OCI-LY1 (cell line): Measurements from ENCODE around the gene PTGR1.
"Not testable (repeated sequence)": the region's sequence is repeated elsewhere in the genome, so short reads cannot be mapped to it uniquely, and the experiment has no call there.

Source experiments
- H2AFZ ChIP-seq: fragments of 200-600 bp; sonication (generic), shearing (Covaris generic); 2 replicates; pipeline ENCODE4 v1.6.0; 2014; ENCODE audit warnings: antibody characterized with exemption, mild to moderate bottlenecking, low read length
- H3F3A ChIP-seq: fragments of 200-600 bp; sonication (generic), shearing (Covaris generic); 2 replicates; pipeline ENCODE4 v1.6.0; 2014; ENCODE audit warnings: mild to moderate bottlenecking, antibody characterized with exemption, low read length, moderate library complexity; ENCODE audit not compliant: insufficient read depth
- H3K27ac ChIP-seq: fragments of 200-600 bp; sonication (generic); 2 replicates; pipeline ENCODE4 v1.5.1; 2014; ENCODE audit warnings: low read length, mixed run types, mild to moderate bottlenecking, low read depth; ENCODE audit not compliant: poor library complexity, severe bottlenecking
- H3K27me3 ChIP-seq: fragments of 200-600 bp; sonication (generic); 2 replicates; pipeline ENCODE4 v1.6.0; 2014; ENCODE audit warnings: antibody characterized with exemption, mild to moderate bottlenecking, low read length, moderate library complexity; ENCODE audit not compliant: insufficient read depth
- H3K36me3 ChIP-seq: fragments of 200-600 bp; sonication (generic); 2 replicates; pipeline ENCODE4 v1.6.1; 2014; ENCODE audit warnings: mild to moderate bottlenecking, antibody characterized with exemption, low read length, moderate library complexity, mixed read lengths; ENCODE audit not compliant: insufficient read depth
- H3K4me1 ChIP-seq: fragments of 200-600 bp; sonication (generic); 2 replicates; pipeline ENCODE4 v1.5.1; 2014; ENCODE audit warnings: mild to moderate bottlenecking, low read length, moderate library complexity; ENCODE audit not compliant: insufficient read depth, severe bottlenecking
- H3K4me2 ChIP-seq: fragments of 200-600 bp; sonication (generic), shearing (Covaris generic); 2 replicates; pipeline ENCODE4 v1.6.1; 2014; ENCODE audit warnings: low read length
- H3K4me3 ChIP-seq: fragments of 200-600 bp; sonication (generic); 2 replicates; pipeline ENCODE4 v1.5.1; 2014; ENCODE audit warnings: low read length, low read depth, mild to moderate bottlenecking, mixed read lengths; ENCODE audit not compliant: poor library complexity, severe bottlenecking
- H3K79me2 ChIP-seq: fragments of 200-600 bp; shearing (Covaris generic); 2 replicates; pipeline ENCODE4 v1.6.1; 2016; ENCODE audit warnings: mixed run types, low read length, mixed read lengths; ENCODE audit not compliant: insufficient read depth
- H3K9ac ChIP-seq: fragments of 200-600 bp; sonication (generic), shearing (Covaris generic); 2 replicates; pipeline ENCODE4 v1.6.1; 2014; ENCODE audit warnings: mild to moderate bottlenecking, low read length, mixed read lengths
- H3K9me2 ChIP-seq: fragments of 200-600 bp; sonication (generic), shearing (Covaris generic); 2 replicates; pipeline ENCODE4 v1.6.1; 2014; ENCODE audit warnings: low read depth, mild to moderate bottlenecking, low read length, mixed read lengths
- H3K9me3 ChIP-seq: fragments of 200-600 bp; shearing (Covaris generic); 2 replicates; pipeline ENCODE4 v1.6.1; 2014; ENCODE audit warnings: low read length, mixed read lengths
- H4K20me1 ChIP-seq: fragments of 200-600 bp; sonication (generic), shearing (Covaris generic); 2 replicates; pipeline ENCODE4 v1.6.0; 2016; ENCODE audit warnings: mild to moderate bottlenecking, low read length; ENCODE audit not compliant: insufficient read depth
- EZH2 ChIP-seq: fragments of 200-600 bp; sonication (generic), shearing (Covaris generic); IDR thresholded peaks from 2 replicates; pipeline ENCODE4 v1.8.0; 2017; ENCODE audit warnings: borderline replicate concordance, mixed run types, mild to moderate bottlenecking, antibody characterized with exemption, low read length, moderate library complexity, mixed read lengths
- TF ChIP-seq, protein P1 (sequence below): fragments of 200-600 bp; sonication (generic), shearing (Covaris generic); IDR thresholded peaks from 2 replicates; pipeline ENCODE4 v1.5.1; 2017; ENCODE audit warnings: mild to moderate bottlenecking, antibody characterized with exemption, low read length, moderate library complexity, mixed read lengths

The PTGR1 gene

DNA sequence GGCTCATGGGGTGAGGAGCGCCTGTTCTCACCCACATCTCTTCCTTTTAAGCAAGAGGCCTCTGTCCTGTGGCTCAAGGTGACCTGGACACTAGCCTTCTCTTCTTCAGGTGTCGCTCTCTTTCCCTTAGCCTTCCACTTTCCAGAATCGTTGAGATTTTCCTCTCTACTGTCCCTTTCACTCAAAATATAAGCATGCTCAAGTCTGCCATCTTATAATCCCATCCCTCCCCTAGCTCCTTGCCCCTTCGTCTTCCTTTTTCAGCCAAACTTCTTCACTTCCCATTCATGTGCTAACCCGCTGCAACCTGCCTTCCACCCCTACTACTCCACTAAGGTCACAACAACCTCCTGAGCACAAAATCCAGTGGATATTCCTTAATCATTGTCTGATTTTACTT, 13.1 kb downstream of the PTGR1 start:
- Histone ChIP-seq H3K36me3 (no peaks in the 10 kb centered on the region), H3K27me3 (no peaks in the 10 kb centered on the region), H4K20me1 (no peaks in the 10 kb centered on the region), H3K9me3 (no peaks in the 10 kb centered on the region), H3K79me2 (no peaks in the 10 kb centered on the region), H3K9me2 (no peaks in the 10 kb centered on the region), H3K4me3 (no peak overlapping the region), H3K9ac (no peak overlapping the region), H3K4me2 (no peak overlapping the region), H3K27ac (no peak overlapping the region), H3K4me1 (no peaks in the 10 kb centered on the region), H3F3A (no peaks in the 10 kb centered on the region), H2AFZ (no peak overlapping the region)
- TF ChIP-seq, protein P1, sequence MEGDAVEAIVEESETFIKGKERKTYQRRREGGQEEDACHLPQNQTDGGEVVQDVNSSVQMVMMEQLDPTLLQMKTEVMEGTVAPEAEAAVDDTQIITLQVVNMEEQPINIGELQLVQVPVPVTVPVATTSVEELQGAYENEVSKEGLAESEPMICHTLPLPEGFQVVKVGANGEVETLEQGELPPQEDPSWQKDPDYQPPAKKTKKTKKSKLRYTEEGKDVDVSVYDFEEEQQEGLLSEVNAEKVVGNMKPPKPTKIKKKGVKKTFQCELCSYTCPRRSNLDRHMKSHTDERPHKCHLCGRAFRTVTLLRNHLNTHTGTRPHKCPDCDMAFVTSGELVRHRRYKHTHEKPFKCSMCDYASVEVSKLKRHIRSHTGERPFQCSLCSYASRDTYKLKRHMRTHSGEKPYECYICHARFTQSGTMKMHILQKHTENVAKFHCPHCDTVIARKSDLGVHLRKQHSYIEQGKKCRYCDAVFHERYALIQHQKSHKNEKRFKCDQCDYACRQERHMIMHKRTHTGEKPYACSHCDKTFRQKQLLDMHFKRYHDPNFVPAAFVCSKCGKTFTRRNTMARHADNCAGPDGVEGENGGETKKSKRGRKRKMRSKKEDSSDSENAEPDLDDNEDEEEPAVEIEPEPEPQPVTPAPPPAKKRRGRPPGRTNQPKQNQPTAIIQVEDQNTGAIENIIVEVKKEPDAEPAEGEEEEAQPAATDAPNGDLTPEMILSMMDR, result no peak
- TF ChIP-seq EZH2, result no peak

GRCh38 chr9:111582888-111583287, 16.6 kb downstream of the PTGR1 start:
- no peaks in the 10 kb centered on the region for H3K9me3 ChIP-seq
- H3K27ac ChIP-seq, result no peak overlapping the region
- no peaks in the 10 kb centered on the region for H3K9me2 ChIP-seq
- H3F3A ChIP-seq, result no peaks in the 10 kb centered on the region
- no peak overlapping the region for H2AFZ ChIP-seq
- H4K20me1 ChIP-seq, result no peaks in the 10 kb centered on the region
- H3K4me1 ChIP-seq, result no peaks in the 10 kb centered on the region
- H3K36me3 ChIP-seq, result no peaks in the 10 kb centered on the region
- H3K4me2 ChIP-seq, result no peak overlapping the region
- H3K9ac ChIP-seq, result no peak overlapping the region
- TF ChIP-seq, protein P1, result no peak
- TF ChIP-seq EZH2, result no peak
- no peak overlapping the region for H3K4me3 ChIP-seq
- no peaks in the 10 kb centered on the region for H3K79me2 ChIP-seq
- no peaks in the 10 kb centered on the region for H3K27me3 ChIP-seq

DNA sequence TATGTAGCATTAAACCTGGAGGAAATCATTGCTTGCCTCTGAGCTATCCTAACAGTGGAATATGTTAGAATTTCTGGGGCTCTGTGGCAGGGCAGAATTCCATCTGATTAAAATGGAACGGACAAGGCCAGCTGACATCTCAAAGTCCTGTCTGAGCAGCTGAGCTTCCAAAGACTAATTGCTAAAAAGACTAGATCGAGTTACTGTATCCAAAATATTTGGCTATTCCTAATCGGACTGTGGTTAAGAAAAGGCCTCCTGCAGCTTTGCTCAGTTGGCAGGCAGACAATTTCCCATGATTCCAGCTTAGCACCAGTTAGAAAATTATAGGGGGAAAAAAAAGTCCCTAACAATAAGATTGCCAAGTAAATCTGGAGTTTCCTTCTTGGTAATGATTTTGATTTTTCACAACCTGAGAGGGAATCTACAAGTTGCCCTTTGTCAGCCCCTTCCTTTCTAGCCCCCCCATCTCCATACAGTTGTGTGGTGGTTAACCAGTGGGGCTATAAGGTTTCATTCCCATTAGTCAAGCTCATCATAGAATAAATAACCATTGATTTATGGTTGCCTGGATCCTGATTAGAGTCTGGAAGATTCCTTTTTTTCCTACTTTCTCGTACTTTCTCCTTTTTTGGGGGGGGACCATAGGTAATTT, 26.4 kb downstream of the PTGR1 start:
- H4K20me1 ChIP-seq, result no peaks in the 10 kb centered on the region
- no peak overlapping the region for H3K27ac ChIP-seq
- no peak overlapping the region for H3K4me3 ChIP-seq
- no peaks in the 10 kb centered on the region for H3F3A ChIP-seq
- H3K36me3 ChIP-seq, result no peaks in the 10 kb centered on the region
- H3K9ac ChIP-seq, result no peak overlapping the region
- no peaks in the 10 kb centered on the region for H3K9me2 ChIP-seq
- H3K79me2 ChIP-seq, result no peaks in the 10 kb centered on the region
- no peak overlapping the region for H2AFZ ChIP-seq
- H3K9me3 ChIP-seq, result 0 out of 2 replicates have a peak, but pooled peaks cover 3% of the 10 kb centered on the region
- H3K4me1 ChIP-seq, result no peaks in the 10 kb centered on the region
- H3K27me3 ChIP-seq, result 0 out of 2 replicates have a peak, but pooled peaks cover 4% of the 10 kb centered on the region
- no peak for TF ChIP-seq EZH2
- TF ChIP-seq, protein P1, result no peak
- H3K4me2 ChIP-seq, result no peak overlapping the region

GRCh38 chr9:111568127-111568526, 31.3 kb downstream of the PTGR1 start:
- H3K4me3 ChIP-seq, H3K27ac ChIP-seq, H3K79me2 ChIP-seq, H3K4me2 ChIP-seq, H3F3A ChIP-seq, H4K20me1 ChIP-seq, H3K9me2 ChIP-seq, H3K27me3 ChIP-seq, H3K9me3 ChIP-seq, H3K9ac ChIP-seq, H3K36me3 ChIP-seq, H3K4me1 ChIP-seq, H2AFZ ChIP-seq: not testable (repeated sequence)
